ENCODE results near the gene SH3BP4. TPM values are rescaled to one million over a fixed set of nuclear protein-coding genes. Genes with fewer than 3 reads are reported as not detected.

SH3BP4 gene
- total RNA-seq, 1 donor from 2014 or later: 45.7 TPM

GRCh38 chr2:235052514-235053354, 100.9 kb downstream of the SH3BP4 start:
- Mint-ChIP-seq H3K27ac (no peak overlapping the region), H3K4me3 (ENCODE audit: low read depth) (no peak overlapping the region)
- no peak for DNase-seq (ENCODE audit: low spot score, unreplicated experiment)

GRCh38 chr2:235053651-235054050, 101.8 kb downstream of the SH3BP4 start:
- Mint-ChIP-seq H3K27ac (no peak overlapping the region), H3K9me3 (ENCODE audit: low read depth) (peaks cover 3% of the 10 kb centered on the region), H3K36me3 (ENCODE audit: insufficient read depth) (peaks cover 20% of the 10 kb centered on the region), H3K4me3 (ENCODE audit: low read depth) (no peak overlapping the region), H3K27me3 (no peaks in the 10 kb centered on the region), H3K4me1 (ENCODE audit: low read depth) (peaks cover 3% of the 10 kb centered on the region)
- TF ChIP-seq CTCF (IDR thresholded peaks at IDR 0.05; ENCODE audit: unreplicated experiment): no peak
- no peak for DNase-seq (ENCODE audit: low spot score, unreplicated experiment)

More at GRCh38 chr2:235052514-235053354, 100.9 kb downstream of the SH3BP4 start:
- peaks cover 3% of the 10 kb centered on the region for H3K4me1 Mint-ChIP-seq (ENCODE audit: low read depth)
- peaks cover 23% of the 10 kb centered on the region for H3K36me3 Mint-ChIP-seq (ENCODE audit: insufficient read depth)
- no peak for TF ChIP-seq CTCF (IDR thresholded peaks at IDR 0.05; ENCODE audit: unreplicated experiment)
- H3K27me3 Mint-ChIP-seq: no peaks in the 10 kb centered on the region
- H3K9me3 Mint-ChIP-seq (ENCODE audit: low read depth): no peaks in the 10 kb centered on the region

- Mint-ChIP-seq H3K36me3 (ENCODE audit: insufficient read depth) (peaks cover 17% of the 10 kb centered on the region), H3K9me3 (ENCODE audit: low read depth) (peaks cover 3% of the 10 kb centered on the region), H3K4me3 (ENCODE audit: low read depth) (no peak overlapping the region), H3K4me1 (ENCODE audit: low read depth) (peaks cover 1% of the 10 kb centered on the region), H3K27ac (peak overlapping the region; percentile 17), H3K27me3 (no peaks in the 10 kb centered on the region)
- DNase-seq (ENCODE audit: low spot score, unreplicated experiment): no peak
- no peak for TF ChIP-seq CTCF (IDR thresholded peaks at IDR 0.05; ENCODE audit: unreplicated experiment)
These were observed 102.7 kb downstream of the SH3BP4 start for GRCh38 chr2:235054475-235054874.

GRCh38 chr2:235054919-235055318, 103.1 kb downstream of the SH3BP4 start:
- H3K27ac Mint-ChIP-seq: no peak overlapping the region
- H3K4me1 Mint-ChIP-seq (ENCODE audit: low read depth): peaks cover 1% of the 10 kb centered on the region
- H3K9me3 Mint-ChIP-seq (ENCODE audit: low read depth): peaks cover 3% of the 10 kb centered on the region
- H3K27me3 Mint-ChIP-seq: no peaks in the 10 kb centered on the region
- no peak for DNase-seq (ENCODE audit: low spot score, unreplicated experiment)
- peaks cover 17% of the 10 kb centered on the region for H3K36me3 Mint-ChIP-seq (ENCODE audit: insufficient read depth)
- no peak overlapping the region for H3K4me3 Mint-ChIP-seq (ENCODE audit: low read depth)
- TF ChIP-seq CTCF (IDR thresholded peaks at IDR 0.05; ENCODE audit: unreplicated experiment): no peak

GRCh38 chr2:235055891-235056516, 104.2 kb downstream of the SH3BP4 start:
- Mint-ChIP-seq H3K4me3 (ENCODE audit: low read depth) (no peak overlapping the region), H3K36me3 (ENCODE audit: insufficient read depth) (peaks cover 17% of the 10 kb centered on the region), H3K4me1 (ENCODE audit: low read depth) (peaks cover 1% of the 10 kb centered on the region), H3K27ac (no peak overlapping the region), H3K9me3 (ENCODE audit: low read depth) (peaks cover 3% of the 10 kb centered on the region), H3K27me3 (no peaks in the 10 kb centered on the region)
- peak; percentile 46 for TF ChIP-seq CTCF (IDR thresholded peaks at IDR 0.05; ENCODE audit: unreplicated experiment)
- DNase-seq (ENCODE audit: low spot score, unreplicated experiment): no peak

All from progenitor cell of endocrine pancreas (in vitro differentiated cells).